Esophagus mucosa (tissue), 1 donor: ENCODE results near the gene EFEMP2. TPM values are rescaled to one million over a fixed set of nuclear protein-coding genes. Genes with fewer than 3 reads are reported as not detected.

Source experiments
- ATAC-seq: fragments of 200-7000 bp; cut with Tn5 transposase; one replicate; pipeline ENCODE4 v1.9.1; 2020
- total RNA-seq: library from RNA; stranded (reverse); gene quantifications from one replicate; pipeline ENCODE4 v1.2.4, GENCODE V29; 2023
- donor health status: DM: yes; HTN: yes; CAD: no.

EFEMP2 gene
- 4.6 TPM for total RNA-seq

- no peak for ATAC-seq
Measured at GRCh38 chr11:65872586-65873317, at the start of gene EFEMP2. TSS of gene EFEMP2 (minus strand) at chr11:65872800. CDS start at chr11:65872354, 446 bp downstream.

GRCh38 chr11:65921876-65922275 is 49.3 kb upstream of the EFEMP2 start:
- no peak for ATAC-seq

GRCh38 chr11:65921033-65921555 is 48.5 kb upstream of the EFEMP2 start:
- ATAC-seq, result no peak

- ATAC-seq, result no peak
Measured at GRCh38 chr11:65920372-65920802, 47.8 kb upstream of the EFEMP2 start.

- ATAC-seq, result peak; percentile 12
Measured at GRCh38 chr11:65919573-65920371, 47.2 kb upstream of the EFEMP2 start.

GRCh38 chr11:65919141-65919572 is 46.6 kb upstream of the EFEMP2 start, which contains the start of gene DRAP1:
TSS of gene DRAP1 (plus strand) at chr11:65919426. CDS start at chr11:65919502, 76 bp downstream.
- ATAC-seq, result peak; percentile 84

GRCh38 chr11:65918211-65919140 is 45.9 kb upstream of the EFEMP2 start, which contains the start of gene C11orf68:
TSS of gene C11orf68 (minus strand) at chr11:65919062. CDS start at chr11:65919031, 31 bp downstream.
- no peak for ATAC-seq

- no peak for ATAC-seq
Measured at GRCh38 chr11:65917434-65918210, 45.0 kb upstream of the EFEMP2 start.

GRCh38 chr11:65917077-65917433 is 44.5 kb upstream of the EFEMP2 start:
- no peak for ATAC-seq

- ATAC-seq, result no peak
Measured at GRCh38 chr11:65916391-65916790, 43.8 kb upstream of the EFEMP2 start.

GRCh38 chr11:65915821-65916251 is 43.2 kb upstream of the EFEMP2 start:
- peak; percentile 57 for ATAC-seq

GRCh38 chr11:65915101-65915820 is 42.7 kb upstream of the EFEMP2 start:
- no peak for ATAC-seq

GRCh38 chr11:65912845-65913244 is 40.2 kb upstream of the EFEMP2 start:
- peak; percentile 65 for ATAC-seq

- ATAC-seq, result peak; percentile 38
Measured at GRCh38 chr11:65911682-65912568, 39.3 kb upstream of the EFEMP2 start.

GRCh38 chr11:65907878-65908277 is 35.3 kb upstream of the EFEMP2 start:
- no peak for ATAC-seq

- peak; percentile 5 for ATAC-seq
Measured at GRCh38 chr11:65906602-65907001, 34.0 kb upstream of the EFEMP2 start.

GRCh38 chr11:65903715-65904114 is 31.1 kb upstream of the EFEMP2 start:
- no peak for ATAC-seq

- peak; percentile 13 for ATAC-seq
Measured at GRCh38 chr11:65903068-65903481, 30.5 kb upstream of the EFEMP2 start.

- ATAC-seq, result no peak
Measured at GRCh38 chr11:65900899-65901180, 28.2 kb upstream of the EFEMP2 start.
